Tibial nerve (tissue), 4 donors: ENCODE results near the gene SDK2.

ENCODE experiments used
- EP300 ChIP-seq, 2 donors: sonication (generic); formaldehyde crosslinking; IDR thresholded peaks; one replicate each; pipeline ENCODE4 v1.6.1; 2017; ENCODE audit warnings: antibody characterized with exemption in 2 of 2, mild to moderate bottlenecking in 1 of 2
- POLR2A ChIP-seq, 2 donors: fragments of 450-650 bp; IDR thresholded peaks; one replicate each; pipeline ENCODE4 v1.6.1; 2017; ENCODE audit warnings: antibody characterized with exemption in 2 of 2, mild to moderate bottlenecking in 2 of 2, moderate library complexity in 2 of 2
- TF ChIP-seq, protein P1 (sequence below), 5 experiments: fragments of 200-600 bp in 3 of 5; fragments of 450-650 bp in 2 of 5; sonication (generic) in 3 of 5; IDR thresholded peaks; one replicate each; pipeline ENCODE4 v1.5.1; 2016 to 2019; ENCODE audit warnings: antibody characterized with exemption in 5 of 5, mild to moderate bottlenecking in 3 of 5, moderate library complexity in 2 of 5

DNA sequence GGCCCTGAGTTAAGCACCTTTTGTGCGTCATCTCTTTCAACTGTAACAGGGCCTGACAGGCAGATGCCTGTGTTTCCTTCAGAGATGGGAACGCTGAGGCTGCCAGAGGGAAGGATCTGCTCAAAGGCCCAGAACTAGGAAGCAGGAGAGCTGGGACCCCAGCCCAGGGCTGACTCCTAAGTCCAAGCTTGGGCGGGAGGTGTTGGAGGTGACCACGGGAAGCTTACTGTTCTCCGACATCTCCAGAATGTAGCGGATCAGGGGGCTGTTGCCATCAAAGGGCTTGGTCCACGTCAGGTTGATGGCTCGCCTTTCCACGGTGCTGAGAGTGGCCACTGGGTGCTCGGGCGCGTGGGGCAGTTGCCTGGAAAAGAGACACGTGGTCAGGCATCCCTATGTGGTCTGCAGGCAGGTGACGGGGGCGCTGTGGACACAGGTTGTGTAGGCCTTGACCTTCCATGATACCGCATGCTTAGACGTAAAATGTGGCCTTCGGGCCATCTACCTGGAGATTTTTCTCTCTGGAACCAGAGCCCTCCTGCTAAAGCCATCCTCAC is 221.0 kb downstream of the SDK2 start:
- TF ChIP-seq, protein P1, sequence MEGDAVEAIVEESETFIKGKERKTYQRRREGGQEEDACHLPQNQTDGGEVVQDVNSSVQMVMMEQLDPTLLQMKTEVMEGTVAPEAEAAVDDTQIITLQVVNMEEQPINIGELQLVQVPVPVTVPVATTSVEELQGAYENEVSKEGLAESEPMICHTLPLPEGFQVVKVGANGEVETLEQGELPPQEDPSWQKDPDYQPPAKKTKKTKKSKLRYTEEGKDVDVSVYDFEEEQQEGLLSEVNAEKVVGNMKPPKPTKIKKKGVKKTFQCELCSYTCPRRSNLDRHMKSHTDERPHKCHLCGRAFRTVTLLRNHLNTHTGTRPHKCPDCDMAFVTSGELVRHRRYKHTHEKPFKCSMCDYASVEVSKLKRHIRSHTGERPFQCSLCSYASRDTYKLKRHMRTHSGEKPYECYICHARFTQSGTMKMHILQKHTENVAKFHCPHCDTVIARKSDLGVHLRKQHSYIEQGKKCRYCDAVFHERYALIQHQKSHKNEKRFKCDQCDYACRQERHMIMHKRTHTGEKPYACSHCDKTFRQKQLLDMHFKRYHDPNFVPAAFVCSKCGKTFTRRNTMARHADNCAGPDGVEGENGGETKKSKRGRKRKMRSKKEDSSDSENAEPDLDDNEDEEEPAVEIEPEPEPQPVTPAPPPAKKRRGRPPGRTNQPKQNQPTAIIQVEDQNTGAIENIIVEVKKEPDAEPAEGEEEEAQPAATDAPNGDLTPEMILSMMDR (IDR thresholded peaks at IDR 0.05) = no peak
- no peak for TF ChIP-seq POLR2A (IDR thresholded peaks at IDR 0.05)
- TF ChIP-seq EP300 (IDR thresholded peaks at IDR 0.05) = no peak
